Lower leg skin (tissue), 4 donors: ENCODE results near the gene HNMT. TPM values are rescaled to one million over a fixed set of nuclear protein-coding genes. Genes with fewer than 3 reads are reported as not detected.

ENCODE experiments used
- DNase-seq, 2 donors: peaks; one replicate each; pipeline ENCODE4 v3.0.0-alpha.2; 2019; ENCODE audit warnings: low spot score in 2 of 2
- H3K4me3 ChIP-seq: fragments of 200-600 bp; sonication (generic); 2 replicates; pipeline ENCODE4 v1.5.1; 2017; ENCODE audit warnings: mild to moderate bottlenecking, low read depth; ENCODE audit not compliant: poor library complexity, severe bottlenecking
- POLR2A ChIP-seq, 2 donors: fragments of 450-650 bp; IDR thresholded peaks; one replicate each; pipeline ENCODE4 v1.6.1; 2016 to 2017; ENCODE audit warnings: antibody characterized with exemption in 2 of 2, mild to moderate bottlenecking in 1 of 2, moderate library complexity in 1 of 2
- WGBS, 2 donors: methylation state at CpG; one replicate each; pipeline ENCODE4 v1.1.5; 2018; 5-methylcytosine and 5-hydroxymethylcytosine counted together
- intact Hi-C: fragments of 100-400 bp; cut with DNase I; formaldehyde crosslinking; loops from one replicate; pipeline ENCODE4 v1.15.0; 2023; ENCODE audit warnings: low total_unique reads
- total RNA-seq, 4 donors: library from RNA; depleted of rRNA; stranded (reverse); fragments of >200 nt; gene quantifications; one replicate each; pipeline ENCODE4 v1.1.0, GENCODE V29; 2016
- TF ChIP-seq, protein P1 (sequence below), 3 donors: fragments of 450-650 bp; IDR thresholded peaks; one replicate each; pipeline ENCODE4 v1.5.1; 2016; ENCODE audit warnings: antibody characterized with exemption in 3 of 3, mild to moderate bottlenecking in 3 of 3, moderate library complexity in 2 of 3

Gene HNMT
- total RNA-seq, 4 donors from 2014 or later = 21.3 to 33.1 (median 28.8) TPM

DNA sequence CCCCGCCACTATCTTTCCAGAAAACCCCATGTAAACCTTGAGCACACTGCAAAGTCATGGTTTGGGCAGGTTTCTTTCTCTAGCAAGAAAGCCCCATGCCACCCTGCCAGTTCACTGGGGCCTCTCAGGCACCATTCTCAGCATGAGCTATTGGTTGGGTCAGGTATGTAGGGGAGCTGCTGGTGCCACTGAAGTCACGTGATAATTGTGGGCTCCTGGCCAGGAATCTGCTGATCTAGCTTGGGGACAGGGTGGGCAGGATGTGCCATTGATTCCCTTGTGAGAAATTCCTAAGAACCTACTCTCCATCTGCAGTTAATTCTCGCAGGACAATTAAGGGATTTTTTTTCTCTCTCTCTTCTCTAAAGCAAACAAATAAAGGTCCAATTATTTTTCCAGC lies 26.5 kb upstream of the HNMT start:
- intact Hi-C loops = no loop called here
- no peak for TF ChIP-seq POLR2A (IDR thresholded peaks at IDR 0.05)
- TF ChIP-seq, protein P1, sequence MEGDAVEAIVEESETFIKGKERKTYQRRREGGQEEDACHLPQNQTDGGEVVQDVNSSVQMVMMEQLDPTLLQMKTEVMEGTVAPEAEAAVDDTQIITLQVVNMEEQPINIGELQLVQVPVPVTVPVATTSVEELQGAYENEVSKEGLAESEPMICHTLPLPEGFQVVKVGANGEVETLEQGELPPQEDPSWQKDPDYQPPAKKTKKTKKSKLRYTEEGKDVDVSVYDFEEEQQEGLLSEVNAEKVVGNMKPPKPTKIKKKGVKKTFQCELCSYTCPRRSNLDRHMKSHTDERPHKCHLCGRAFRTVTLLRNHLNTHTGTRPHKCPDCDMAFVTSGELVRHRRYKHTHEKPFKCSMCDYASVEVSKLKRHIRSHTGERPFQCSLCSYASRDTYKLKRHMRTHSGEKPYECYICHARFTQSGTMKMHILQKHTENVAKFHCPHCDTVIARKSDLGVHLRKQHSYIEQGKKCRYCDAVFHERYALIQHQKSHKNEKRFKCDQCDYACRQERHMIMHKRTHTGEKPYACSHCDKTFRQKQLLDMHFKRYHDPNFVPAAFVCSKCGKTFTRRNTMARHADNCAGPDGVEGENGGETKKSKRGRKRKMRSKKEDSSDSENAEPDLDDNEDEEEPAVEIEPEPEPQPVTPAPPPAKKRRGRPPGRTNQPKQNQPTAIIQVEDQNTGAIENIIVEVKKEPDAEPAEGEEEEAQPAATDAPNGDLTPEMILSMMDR (IDR thresholded peaks at IDR 0.05) = no peak
- H3K4me3 ChIP-seq = no peak overlapping the region
- WGBS, 2 donors = 61 to 68% methylated on average over 3 of the region's 3 CpGs
- no peak for DNase-seq

DNA sequence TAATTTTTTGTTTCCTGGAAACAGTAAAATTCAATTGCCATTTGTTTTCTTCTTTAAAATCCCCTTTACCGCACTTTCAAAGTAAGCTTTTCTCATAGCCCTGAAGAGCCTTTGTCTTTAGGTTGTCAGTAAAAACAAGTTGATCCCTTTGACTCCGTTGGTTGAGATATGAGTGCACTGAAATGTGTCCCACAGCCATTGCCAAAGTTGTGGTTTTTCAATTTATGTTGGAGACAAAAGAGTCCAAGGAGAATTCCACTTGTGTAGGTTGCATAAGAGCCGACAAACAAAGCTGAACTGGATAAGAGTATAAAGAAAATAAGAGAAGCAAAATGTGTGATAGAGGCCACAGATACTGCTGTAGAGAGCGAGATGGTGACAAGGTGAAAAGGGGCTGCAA lies 26.1 kb upstream of the HNMT start:
- 64 to 72% methylated on average over 4 of the region's 4 CpGs for WGBS, 2 donors
- DNase-seq = no peak
- no peak for TF ChIP-seq POLR2A (IDR thresholded peaks at IDR 0.05)
- TF ChIP-seq, protein P1 (IDR thresholded peaks at IDR 0.05) = no peak
- intact Hi-C loops = no loop called here
- no peak overlapping the region for H3K4me3 ChIP-seq

DNA sequence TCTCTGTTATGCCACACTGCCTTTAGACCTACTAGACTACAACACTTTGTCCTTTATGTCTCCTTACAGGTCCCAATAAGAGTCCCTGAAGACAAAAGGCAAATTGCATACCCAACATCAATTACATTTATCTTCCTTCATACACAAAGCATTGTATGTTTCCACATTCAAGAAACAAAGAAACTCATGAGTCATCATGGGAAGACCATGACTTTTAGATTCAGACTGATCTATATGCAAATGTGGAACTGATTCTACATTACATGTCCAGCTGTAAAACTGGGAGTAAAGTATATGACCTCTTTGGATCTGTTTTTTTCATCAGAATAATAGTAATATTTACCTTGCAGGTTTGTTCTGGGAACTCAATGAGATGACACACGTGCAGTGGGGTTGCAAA lies 25.2 kb upstream of the HNMT start:
- H3K4me3 ChIP-seq = no peak overlapping the region
- intact Hi-C loops = no loop called here
- no peak for DNase-seq
- 72 to 88% methylated on average over 1 of the region's 1 CpG for WGBS, 2 donors
- TF ChIP-seq, protein P1 (IDR thresholded peaks at IDR 0.05) = no peak
- TF ChIP-seq POLR2A (IDR thresholded peaks at IDR 0.05) = no peak

DNA sequence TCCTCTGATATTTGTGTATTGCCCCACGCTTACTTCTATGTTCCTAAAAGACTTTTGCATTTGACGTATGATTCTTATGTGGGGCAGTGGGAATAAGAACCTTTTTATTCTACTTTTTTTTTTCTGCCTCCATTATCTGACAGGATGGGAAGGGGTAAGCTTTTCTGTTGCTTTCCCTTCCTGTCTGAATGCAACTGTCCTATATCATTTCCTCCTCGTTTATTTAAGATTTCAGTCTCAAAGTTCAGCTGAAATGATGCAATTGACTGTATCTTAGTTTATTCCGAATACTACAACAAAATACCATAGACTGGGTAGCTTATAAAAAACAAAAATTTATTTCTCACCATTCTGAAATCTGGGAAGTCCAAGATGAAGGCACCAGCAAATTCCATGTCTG lies 24.1 kb upstream of the HNMT start:
- 88 to 93% methylated on average over 4 of the region's 4 CpGs for WGBS, 2 donors
- H3K4me3 ChIP-seq = no peak overlapping the region
- intact Hi-C loops = loop anchor here (10.0 kb wide), 1 partner anchor 145 kb away; no protein-coding TSS in a partner anchor
- TF ChIP-seq POLR2A (IDR thresholded peaks at IDR 0.05) = no peak
- TF ChIP-seq, protein P1 (IDR thresholded peaks at IDR 0.05) = no peak
- no peak for DNase-seq

DNA sequence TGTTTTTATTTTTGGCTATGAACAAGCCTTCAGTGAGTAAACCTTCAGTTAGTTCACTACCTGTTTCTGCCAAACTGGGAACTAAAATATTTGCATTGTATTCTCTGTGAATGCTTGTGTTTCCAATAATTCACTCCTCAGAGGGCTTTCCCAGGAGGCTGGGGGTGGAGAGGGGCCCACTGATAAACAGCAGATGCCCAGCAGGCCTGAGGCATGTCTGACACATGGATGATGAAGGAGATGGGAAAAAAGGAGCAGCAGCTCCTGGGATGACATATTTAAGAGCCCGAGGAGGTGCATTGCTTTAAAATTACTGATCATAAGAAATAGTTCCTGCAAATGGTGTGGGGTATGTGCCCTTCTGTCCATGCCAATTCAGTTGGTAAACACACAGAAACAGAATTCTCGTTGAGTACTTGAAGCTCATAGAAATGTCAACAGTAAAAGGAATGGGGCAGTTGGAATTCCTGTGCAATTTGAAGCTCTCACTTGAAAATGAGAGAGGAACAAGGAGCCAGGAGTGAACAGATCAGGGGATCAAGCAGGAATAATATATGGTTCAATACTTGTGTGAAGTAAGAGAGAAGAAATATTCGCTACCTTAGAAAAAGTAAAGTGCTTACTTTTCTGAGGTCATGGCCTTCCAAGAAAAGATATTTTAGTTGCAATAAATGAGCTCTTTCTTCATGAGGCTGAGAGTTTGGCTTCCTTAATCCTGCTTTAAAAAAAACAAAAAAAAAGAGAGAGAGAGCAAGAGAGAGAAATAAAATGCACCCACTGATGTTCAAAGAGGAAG lies 22.0 kb upstream of the HNMT start:
- no peak for TF ChIP-seq POLR2A (IDR thresholded peaks at IDR 0.05)
- TF ChIP-seq, protein P1 (IDR thresholded peaks at IDR 0.05) = no peak
- WGBS, 2 donors = 62 to 72% methylated on average over 3 of the region's 3 CpGs
- no peak for DNase-seq
- no peak overlapping the region for H3K4me3 ChIP-seq
- intact Hi-C loops = loop anchor here (10.0 kb wide), 1 partner anchor 143 kb away; no protein-coding TSS in a partner anchor
